Measurements from ENCODE around the gene GLTP.

The GLTP gene

GRCh38 chr12:109814600-109815150 lies 65.7 kb downstream of the GLTP start:
- H3K4me3 ChIP-seq (replicated peaks in 1 of 2; ENCODE audit: low read depth in 2 of 2, low read length in 2 of 2): no peak overlapping the region
- DNase-seq (ENCODE audit: low read depth in 2 of 2): no peak
- no peak for TF ChIP-seq CTCF (IDR thresholded peaks at IDR 0.05; ENCODE audit: low read depth, low read length)

- TF ChIP-seq CTCF (IDR thresholded peaks at IDR 0.05; ENCODE audit: low read depth, low read length): no peak
- DNase-seq (ENCODE audit: low read depth in 2 of 2): no peak
- H3K4me3 ChIP-seq (replicated peaks in 1 of 2; ENCODE audit: low read depth in 2 of 2, low read length in 2 of 2): no peak overlapping the region
Measured at GRCh38 chr12:109813810-109814416, 66.4 kb downstream of the GLTP start.

- DNase-seq (ENCODE audit: low read depth in 2 of 2): no peak
- peak; percentile 12 for TF ChIP-seq CTCF (IDR thresholded peaks at IDR 0.05; ENCODE audit: low read depth, low read length)
- no peak overlapping the region for H3K4me3 ChIP-seq (replicated peaks in 1 of 2; ENCODE audit: low read depth in 2 of 2, low read length in 2 of 2)
Measured at GRCh38 chr12:109811624-109811995, 68.7 kb downstream of the GLTP start.

- no peak for DNase-seq (ENCODE audit: low read depth in 2 of 2)
- TF ChIP-seq CTCF (IDR thresholded peaks at IDR 0.05; ENCODE audit: low read depth, low read length): no peak
Measured at GRCh38 chr12:109810954-109811623, 69.3 kb downstream of the GLTP start.

GRCh38 chr12:109808876-109809646 lies 71.3 kb downstream of the GLTP start:
- H3K4me3 ChIP-seq (replicated peaks in 1 of 2; ENCODE audit: low read depth in 2 of 2, low read length in 2 of 2): no peak overlapping the region
- no peak for DNase-seq (ENCODE audit: low read depth in 2 of 2)
- no peak for TF ChIP-seq CTCF (IDR thresholded peaks at IDR 0.05; ENCODE audit: low read depth, low read length)

More at GRCh38 chr12:109810954-109811623, 69.3 kb downstream of the GLTP start:
- no peak overlapping the region for H3K4me3 ChIP-seq (replicated peaks in 1 of 2; ENCODE audit: low read depth in 2 of 2, low read length in 2 of 2)

- no peak overlapping the region for H3K4me3 ChIP-seq (replicated peaks in 1 of 2; ENCODE audit: low read depth in 2 of 2, low read length in 2 of 2)
- DNase-seq (ENCODE audit: low read depth in 2 of 2): no peak
- TF ChIP-seq CTCF (IDR thresholded peaks at IDR 0.05; ENCODE audit: low read depth, low read length): no peak
Measured at GRCh38 chr12:109807954-109808643, 72.2 kb downstream of the GLTP start.
